Activated T-cell treated with anti-CD3 and anti-CD28 coated beads for 1 hour (primary cell): ENCODE results near the gene COBL.

Experiments used
- DNase-seq: peaks from one replicate; pipeline ENCODE4 v3.0.0-alpha.2; 2020; ENCODE audit warnings: low read depth

The COBL gene

DNA sequence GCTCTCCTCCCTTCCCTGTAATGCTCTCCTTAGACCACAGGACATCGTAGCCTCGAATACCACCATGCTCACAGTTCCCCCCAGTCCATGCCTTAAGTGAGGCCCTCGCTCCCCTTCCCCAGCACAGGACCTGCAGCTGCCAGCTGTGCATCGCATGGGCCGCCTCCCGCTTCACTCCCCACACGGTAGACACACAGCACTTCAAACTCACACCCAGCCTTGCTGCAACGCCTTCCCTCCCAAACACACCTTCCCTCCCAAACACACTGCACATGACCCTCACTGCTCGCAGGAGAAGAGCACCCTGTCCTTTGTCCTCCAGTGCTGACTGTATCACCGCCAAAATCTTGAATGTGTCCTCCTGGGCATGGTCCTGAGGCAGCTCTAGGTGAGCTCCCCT lies 42.6 kb downstream of the COBL start:
- DNase-seq, result no peak

DNA sequence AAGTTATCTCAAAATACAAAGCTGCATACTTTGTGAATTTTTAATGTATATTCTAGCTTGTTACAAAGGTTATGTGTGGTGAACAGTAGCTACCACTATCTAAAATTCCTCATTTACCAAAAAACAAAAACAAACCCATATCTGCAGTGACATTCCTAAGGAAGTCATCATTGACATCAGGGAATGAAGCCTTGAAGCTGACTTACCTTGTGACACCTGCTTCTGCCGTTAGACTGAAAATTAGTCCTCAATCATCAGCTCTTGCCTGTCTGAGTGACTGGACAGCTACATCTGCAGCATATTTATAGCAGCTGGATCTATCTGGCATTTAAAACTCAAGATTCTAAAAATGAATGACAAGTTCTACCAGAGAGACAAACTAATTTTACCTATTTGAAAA lies 43.2 kb downstream of the COBL start:
- no peak for DNase-seq

DNA sequence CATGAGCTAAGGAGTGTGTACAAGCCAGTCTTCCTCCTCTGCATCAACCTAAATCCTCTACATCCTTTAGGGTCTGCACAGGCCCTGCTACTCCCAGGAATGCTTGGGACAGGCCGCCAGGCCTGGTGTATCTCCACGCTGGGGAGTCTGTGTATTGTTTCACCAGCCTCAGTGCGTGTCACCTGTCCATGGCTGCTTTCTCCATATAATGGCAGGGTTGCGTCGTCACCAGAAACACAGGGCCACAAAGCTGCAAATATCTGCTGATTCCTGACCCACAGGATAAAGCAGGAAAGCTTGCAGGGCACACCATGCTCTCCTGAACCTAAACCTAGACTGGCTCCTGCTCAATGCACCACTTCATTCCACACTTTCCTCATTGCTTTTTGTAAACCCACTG lies 45.6 kb downstream of the COBL start:
- no peak for DNase-seq

GRCh38 chr7:51269911-51270310 lies 46.7 kb downstream of the COBL start:
- DNase-seq, result no peak

DNA sequence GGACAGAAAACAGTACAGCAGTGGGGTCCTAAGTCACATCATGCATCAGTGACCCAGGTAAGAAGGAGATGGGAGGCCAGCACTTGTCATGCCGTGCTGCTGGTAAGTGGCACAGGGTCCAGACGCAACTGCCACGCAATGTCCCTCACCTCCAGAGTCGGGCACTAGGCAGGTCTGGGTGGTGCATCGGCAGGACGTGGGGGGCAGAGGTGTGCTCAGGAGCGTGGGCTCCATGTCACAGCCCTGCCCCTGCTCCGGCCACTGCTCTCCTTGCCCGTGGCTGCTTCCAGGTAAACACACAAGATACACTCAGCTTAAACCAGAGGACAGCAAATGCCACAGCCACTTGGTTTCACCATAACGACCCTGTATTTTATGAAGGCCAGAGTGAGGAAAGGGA lies 47.3 kb downstream of the COBL start:
- DNase-seq, result no peak

GRCh38 chr7:51268859-51269258 lies 47.8 kb downstream of the COBL start:
- no peak for DNase-seq

GRCh38 chr7:51267169-51267568 lies 49.4 kb downstream of the COBL start:
- no peak for DNase-seq

- DNase-seq, result no peak
These were observed 51.3 kb downstream of the COBL start for GRCh38 chr7:51265066-51265907.

DNA sequence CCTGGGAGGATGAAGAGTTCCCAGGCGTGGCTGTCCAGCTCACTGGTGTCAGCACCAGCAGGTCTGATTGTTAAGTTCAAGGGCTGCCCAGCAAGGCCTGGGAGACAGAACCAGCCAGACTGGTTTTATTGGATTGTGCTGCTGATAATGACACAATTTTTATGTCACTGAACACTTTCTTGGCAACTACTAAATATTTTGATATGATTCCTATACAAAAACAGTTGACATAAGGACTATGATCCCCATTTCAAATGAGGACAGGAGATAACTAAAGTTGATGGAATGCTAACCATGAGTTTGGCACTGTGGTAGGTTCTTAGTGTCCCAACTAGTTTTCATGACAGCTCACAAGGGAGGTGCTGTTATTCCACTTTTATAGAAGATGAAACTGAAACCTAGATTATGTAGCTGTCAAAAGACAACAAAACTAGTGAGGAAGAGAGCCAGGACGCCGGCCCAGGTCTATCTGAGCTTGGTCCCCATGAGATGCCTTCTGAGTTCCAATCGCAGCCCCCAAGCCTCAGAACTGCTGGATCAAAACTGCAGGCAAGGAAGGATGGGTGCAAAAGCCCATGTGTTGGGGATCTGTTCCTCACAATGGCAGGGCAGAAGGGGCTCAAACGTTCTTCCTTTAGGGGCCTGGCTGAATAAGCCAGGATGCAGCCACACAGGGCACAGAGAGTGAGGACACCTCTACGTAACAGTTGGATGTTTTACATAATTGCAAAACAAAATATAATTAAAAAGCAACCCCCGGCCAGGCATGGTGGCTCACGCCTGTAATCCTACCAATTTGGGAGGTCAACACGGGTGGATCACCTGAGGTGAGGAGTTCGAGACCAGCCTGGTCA lies 52.8 kb downstream of the COBL start:
- no peak for DNase-seq

DNA sequence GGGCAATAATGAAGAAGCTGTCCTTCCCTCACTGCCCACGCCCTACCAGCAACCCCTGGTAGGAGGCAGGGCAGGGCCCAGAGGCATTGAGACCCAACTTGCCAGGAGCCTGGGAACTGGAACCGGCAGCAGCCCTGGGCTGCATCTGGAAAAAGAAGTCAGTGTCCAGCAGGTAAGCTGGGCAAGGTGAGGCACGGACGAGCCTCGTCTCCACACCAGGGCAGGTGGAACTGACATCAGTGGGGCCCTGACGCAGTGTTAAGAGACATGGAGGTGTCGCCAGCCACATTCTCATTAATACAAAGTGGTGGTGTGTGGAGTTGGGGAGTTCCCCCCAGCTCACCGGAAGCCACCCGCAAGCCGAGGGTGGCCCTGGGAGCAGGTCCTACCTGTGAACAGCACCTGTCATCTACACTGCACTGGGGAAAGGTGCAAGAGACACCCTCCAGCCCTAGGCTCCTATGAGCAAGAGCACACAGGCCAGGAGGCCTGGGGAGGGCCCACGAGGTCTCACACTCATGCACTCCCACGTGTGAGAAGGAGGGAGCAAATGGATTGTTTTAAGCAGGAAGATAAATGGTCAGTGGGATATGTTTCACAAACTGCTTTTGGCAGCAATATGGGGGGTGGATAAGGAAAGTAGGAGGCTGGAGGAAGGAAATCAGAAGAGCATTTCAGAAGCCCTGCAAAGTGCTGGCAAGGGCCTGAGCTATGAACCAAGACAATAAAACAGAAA lies 53.6 kb downstream of the COBL start:
- DNase-seq, result no peak

DNA sequence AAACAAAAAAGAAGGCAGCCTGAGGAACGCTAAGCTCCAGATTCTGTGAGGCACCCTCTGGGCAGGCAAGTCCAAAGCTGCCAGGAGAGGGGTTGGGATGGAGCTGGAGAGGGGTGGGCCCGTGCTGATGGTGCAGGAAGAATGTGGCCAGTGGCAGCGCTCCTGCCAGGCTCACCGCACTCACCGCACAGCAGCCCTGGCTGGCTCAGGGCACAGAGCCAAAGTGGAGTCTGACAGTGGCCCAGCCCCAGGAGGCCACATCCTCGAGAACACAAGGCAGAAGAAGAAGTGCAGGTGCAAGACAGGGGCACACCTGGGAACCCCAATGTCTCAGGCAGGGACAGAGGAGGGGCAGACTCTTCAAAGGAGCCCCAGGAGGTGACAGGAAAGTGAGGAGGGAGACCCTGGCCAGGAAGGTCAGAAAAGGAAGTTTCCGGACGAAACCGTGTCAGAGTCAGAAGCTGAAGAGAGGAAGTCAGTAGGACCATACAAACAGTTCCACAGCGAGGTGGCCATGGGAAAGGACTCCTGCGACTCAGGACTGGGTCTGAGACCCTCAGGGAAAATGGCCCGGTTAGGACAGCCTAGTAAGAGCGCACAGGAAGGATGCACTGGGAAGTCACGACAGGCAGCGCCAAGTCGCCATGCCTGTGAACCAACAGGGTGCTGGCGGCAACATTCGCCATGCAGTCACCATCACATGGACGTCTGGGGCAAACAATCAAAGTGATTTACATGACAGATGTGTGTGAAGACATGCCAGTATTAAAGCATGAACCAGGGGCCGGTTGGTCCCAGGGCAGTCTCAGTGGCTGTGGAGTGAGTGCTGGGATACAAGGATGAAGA lies 54.4 kb downstream of the COBL start:
- no peak for DNase-seq

DNA sequence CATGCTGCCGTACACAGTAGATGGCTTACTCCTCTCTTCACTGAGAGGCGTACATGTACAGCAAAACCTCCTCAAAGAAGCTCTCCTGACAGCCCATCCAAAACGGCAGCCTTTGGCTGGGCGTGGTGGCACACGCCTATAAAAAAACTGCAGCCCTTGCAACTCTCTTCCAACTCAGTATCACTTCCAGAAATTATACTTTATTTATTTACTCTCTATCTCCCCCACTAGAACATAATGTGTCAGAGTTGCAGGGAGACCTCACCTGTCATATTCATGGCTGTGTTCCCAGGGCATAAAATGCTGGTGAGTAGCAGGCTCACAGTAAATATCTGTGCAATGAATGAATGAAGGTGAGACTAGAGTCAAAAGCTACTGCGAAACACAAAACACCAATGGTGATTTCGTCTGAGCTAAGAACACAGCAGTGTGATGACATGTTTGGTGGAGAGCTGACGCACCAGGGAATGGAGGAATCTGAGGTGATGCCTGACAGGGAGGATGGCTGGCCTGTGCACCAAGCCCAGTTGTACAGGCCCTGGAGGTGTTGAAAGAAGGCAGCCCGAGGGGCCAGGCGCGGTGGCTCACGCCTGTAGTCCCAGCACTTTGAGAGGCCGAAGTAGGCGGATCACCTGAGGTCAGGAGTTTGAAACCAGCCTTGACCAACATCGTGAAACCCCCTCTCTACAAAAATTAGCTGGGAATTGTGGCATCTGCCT lies 55.3 kb downstream of the COBL start:
- no peak for DNase-seq

DNA sequence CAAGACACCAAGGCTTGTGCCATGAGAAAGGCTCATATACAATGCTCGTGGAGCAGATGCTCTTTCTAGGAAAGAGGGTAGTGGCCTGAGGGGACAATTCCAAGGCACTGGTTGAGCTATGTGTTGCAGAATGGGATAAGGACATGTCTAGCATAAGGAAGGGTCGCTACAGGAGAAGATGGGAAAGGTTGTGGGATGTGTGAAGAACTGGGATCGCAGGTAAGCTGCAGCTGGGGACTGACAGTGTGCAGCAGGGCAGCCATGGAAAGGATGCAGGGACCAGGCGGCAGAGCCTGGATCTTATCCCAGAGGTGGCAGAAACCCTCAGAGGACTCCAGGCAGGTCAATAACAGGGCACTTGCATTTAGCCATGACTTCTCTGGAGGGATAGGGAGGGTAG lies 56.1 kb downstream of the COBL start:
- no peak for DNase-seq

DNA sequence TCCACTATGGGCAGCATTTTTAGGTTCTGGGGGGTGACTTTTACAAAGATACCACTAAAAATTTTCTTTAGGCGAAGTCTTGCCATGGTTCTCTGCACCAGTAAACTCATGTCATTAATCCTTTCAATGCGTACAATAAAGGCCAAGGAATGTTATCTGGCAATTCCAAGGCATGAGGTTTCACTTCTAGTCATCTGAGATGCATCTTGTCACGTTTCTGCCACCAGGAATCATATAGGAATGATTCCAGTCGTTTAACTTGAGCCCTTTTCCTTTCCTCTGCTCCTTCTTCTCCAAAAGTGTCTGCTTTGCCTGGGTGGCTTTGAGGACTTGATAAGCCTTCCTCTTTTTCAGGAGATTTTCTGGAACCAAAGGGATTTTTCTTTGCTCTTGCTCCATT lies 56.8 kb downstream of the COBL start:
- DNase-seq, result no peak

DNA sequence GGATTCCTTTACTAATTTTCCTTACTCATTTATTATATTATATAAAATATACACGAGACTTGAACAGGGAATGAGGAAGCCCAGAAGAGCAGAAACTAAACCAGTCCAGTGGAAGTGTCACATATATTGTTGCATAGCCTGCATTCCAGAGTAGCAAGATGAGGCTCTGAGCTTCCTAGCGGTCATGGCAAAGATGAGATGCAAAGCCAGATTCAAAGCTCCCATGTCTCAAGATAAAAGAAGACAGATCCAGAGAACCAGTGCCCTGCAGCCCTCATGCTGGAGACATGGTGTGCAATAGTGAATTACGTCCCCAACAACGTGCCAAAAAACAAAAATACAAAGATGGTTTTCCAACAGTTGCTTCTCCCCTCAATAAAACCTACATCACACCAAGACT lies 59.7 kb downstream of the COBL start:
- no peak for DNase-seq

DNA sequence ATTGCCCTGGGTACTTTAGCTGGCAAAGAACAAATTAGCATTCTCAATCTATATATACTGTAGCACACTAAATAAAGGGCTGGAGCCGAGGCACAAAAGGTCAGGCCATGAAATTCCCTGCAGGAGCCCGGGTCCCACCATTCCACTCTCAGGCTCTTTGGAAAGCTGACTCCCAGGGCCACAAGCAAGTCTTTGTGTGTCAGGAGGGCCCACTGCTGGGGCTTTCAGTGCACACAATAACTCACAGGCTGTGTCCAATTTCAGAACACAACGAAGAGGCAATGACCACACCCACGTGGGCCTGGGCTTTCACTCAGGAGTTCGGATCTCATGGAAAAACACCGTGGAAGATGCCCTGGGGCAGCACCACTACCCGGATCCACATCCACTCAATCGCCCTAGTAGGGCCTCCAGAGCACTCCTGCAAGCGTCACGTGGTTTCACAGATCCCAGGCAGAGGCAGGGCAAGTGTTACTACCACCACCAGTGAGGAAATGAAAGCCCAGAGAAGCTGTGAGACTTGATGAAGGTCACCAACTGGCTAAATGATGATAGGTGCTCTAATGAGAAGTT lies 60.3 kb downstream of the COBL start:
- no peak for DNase-seq

- no peak for DNase-seq
These were observed 60.9 kb downstream of the COBL start for GRCh38 chr7:51255536-51256208.

- DNase-seq, result no peak
These were observed 61.6 kb downstream of the COBL start for GRCh38 chr7:51255036-51255435.

GRCh38 chr7:51253157-51253556 lies 63.5 kb downstream of the COBL start:
- DNase-seq, result no peak

- DNase-seq, result no peak
These were observed 65.3 kb downstream of the COBL start for GRCh38 chr7:51251290-51251689.
